Measurements from ENCODE around the gene SNX6. TPM values are rescaled to one million over a fixed set of nuclear protein-coding genes. Genes with fewer than 3 reads are reported as not detected.
"Not testable (repeated sequence)": the region's sequence is repeated elsewhere in the genome, so short reads cannot be mapped to it uniquely, and the experiment has no call there.

SNX6 gene
- total RNA-seq, 1 donor from 2014 or later = 365 TPM

DNA sequence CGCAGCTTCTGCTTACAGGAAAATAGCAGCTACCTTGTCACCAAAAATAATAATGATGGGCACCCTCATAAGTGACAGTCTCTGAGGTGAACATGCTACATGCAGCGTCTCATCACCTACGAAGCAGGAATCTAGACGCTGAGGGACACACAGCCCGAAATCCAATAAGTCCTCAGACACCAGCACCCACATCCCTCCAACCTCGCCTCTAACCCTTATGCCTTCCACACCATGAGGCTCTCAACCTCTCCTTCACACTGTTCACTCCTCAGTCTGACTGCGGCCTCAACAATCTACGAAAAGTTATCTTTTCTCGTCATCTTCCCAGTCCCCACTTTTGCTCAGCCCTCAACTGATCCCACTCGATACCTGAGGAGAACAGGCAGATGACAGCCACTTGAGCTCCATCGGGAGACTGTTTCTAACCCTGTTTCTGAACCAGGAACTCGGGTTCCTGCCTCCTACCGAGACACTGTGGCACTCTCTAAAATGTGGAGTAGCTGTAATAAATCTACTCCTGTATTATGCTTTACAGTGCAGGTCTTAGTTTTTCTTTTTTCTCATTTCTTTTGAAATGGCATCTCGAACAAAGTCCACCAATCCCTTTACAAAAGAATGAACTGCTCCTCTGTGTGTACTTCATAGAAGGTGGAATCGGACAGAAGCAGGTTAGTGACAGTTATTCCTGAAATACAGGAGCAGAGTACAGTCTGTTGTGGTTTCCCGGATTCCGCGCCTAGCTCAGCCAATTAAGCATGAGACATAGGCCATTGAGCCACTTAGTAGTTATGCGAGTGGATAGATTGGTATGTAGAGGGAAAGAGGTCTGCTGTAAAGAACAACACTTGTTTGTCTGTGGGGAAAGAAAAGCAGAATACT is 89.5 kb downstream of the SNX6 start:
- H3K27ac Mint-ChIP-seq = peak overlapping the region; percentile 97
- not testable (repeated sequence) for H3K9me3 Mint-ChIP-seq; H3K27me3 ChIP-seq; H3K9me3 ChIP-seq (ENCODE audit: low read depth); DNase-seq (ENCODE audit: low spot score); H3K27me3 Mint-ChIP-seq (ENCODE audit: insufficient read depth, low read depth); H2AFZ ChIP-seq (replicated peaks); H3K36me3 ChIP-seq; H3K27ac ChIP-seq; H3K9ac ChIP-seq; H4K20me1 ChIP-seq (ENCODE audit: low read depth); H3F3A ChIP-seq (ENCODE audit: low read depth); H3K36me3 Mint-ChIP-seq
- Histone ChIP-seq H3K79me2 (ENCODE audit: low read depth) (peaks cover 30% of the 10 kb centered on the region), H3K4me2 (peak overlapping the region; percentile 82), H3K4me3 (peak overlapping the region; percentile 75), H3K4me1 (peaks cover 11% of the 10 kb centered on the region)
- peaks cover 15% of the 10 kb centered on the region for H3K4me1 Mint-ChIP-seq
- H3K4me3 Mint-ChIP-seq = peak overlapping the region; percentile 100

DNA sequence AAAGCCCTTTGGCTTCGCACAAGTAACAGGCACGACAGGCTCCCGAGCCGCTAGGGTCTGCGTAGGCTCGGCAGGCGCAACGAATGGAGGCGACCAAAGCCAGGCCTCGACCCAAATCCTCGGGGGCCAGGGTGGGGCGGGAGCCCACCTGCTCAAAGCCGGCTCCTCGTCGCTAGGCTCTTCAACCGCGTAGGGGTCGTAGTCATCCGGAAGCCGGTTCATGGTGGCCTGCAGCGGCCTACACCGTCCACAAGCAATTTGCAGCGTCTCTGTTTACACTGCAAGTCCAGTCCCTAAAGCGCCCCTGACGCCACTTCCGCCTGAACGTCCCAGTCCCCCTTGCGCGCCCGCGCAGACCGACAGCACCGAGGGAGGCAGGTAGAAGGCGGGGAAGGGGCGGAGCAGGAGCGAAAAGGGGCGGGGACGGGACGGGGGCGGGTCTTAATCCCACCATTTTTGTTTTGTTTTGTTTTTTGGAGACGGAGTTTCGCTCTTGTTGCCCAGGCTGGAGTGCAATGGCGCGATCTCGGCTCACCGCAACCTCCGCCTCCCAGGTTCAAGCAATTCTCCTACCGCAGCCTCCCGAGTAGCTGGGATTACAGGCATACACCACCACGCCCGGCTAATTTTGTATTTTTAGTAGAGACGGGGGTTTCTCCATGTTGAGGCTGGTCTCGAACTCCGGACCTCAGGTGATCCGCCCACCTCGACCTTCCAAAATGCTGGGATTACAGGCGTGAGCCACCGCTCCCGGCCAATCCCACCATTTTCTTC is 90.4 kb downstream of the SNX6 start, which contains the start of gene EAPP:
Gene EAPP (minus strand): TSS at position 295 of the 774 bp plus-strand sequence. CDS start 73 bp downstream, at position 222.
- H3K4me3 Mint-ChIP-seq = peak within 1 kb of the TSS; percentile 100
- Histone ChIP-seq H3K9me3 (ENCODE audit: low read depth) (no peaks in the 10 kb centered on the region), H3K27me3 (no peaks in the 10 kb centered on the region), H4K20me1 (ENCODE audit: low read depth) (no peaks in the 10 kb centered on the region), H3F3A (ENCODE audit: low read depth) (peaks cover 9% of the 10 kb centered on the region), H2AFZ (replicated peaks) (peak within 1 kb of the TSS; percentile 61), H3K27ac (peak within 1 kb of the TSS; percentile 91), H3K9ac (peak within 1 kb of the TSS; percentile 84), H3K4me1 (peaks cover 11% of the 10 kb centered on the region), H3K36me3 (no peaks in the 10 kb centered on the region), H3K4me2 (peak within 1 kb of the TSS; percentile 82), H3K4me3 (peak within 1 kb of the TSS; percentile 75), H3K79me2 (ENCODE audit: low read depth) (peaks cover 30% of the 10 kb centered on the region)
- no peak for TF ChIP-seq EZH2 (IDR thresholded peaks at IDR 0.05)
- TF ChIP-seq, protein P1, sequence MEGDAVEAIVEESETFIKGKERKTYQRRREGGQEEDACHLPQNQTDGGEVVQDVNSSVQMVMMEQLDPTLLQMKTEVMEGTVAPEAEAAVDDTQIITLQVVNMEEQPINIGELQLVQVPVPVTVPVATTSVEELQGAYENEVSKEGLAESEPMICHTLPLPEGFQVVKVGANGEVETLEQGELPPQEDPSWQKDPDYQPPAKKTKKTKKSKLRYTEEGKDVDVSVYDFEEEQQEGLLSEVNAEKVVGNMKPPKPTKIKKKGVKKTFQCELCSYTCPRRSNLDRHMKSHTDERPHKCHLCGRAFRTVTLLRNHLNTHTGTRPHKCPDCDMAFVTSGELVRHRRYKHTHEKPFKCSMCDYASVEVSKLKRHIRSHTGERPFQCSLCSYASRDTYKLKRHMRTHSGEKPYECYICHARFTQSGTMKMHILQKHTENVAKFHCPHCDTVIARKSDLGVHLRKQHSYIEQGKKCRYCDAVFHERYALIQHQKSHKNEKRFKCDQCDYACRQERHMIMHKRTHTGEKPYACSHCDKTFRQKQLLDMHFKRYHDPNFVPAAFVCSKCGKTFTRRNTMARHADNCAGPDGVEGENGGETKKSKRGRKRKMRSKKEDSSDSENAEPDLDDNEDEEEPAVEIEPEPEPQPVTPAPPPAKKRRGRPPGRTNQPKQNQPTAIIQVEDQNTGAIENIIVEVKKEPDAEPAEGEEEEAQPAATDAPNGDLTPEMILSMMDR (IDR thresholded peaks at IDR 0.05) = no peak
- no peak for TF ChIP-seq EZH2phosphoT487 (IDR thresholded peaks at IDR 0.05)
- peaks cover 2% of the 10 kb centered on the region for H3K27me3 Mint-ChIP-seq (ENCODE audit: insufficient read depth, low read depth)
- peaks cover 2% of the 10 kb centered on the region for H3K36me3 Mint-ChIP-seq
- peaks cover 15% of the 10 kb centered on the region for H3K4me1 Mint-ChIP-seq
- H3K27ac Mint-ChIP-seq = peak within 1 kb of the TSS; percentile 99
- peak; percentile 98 for DNase-seq (ENCODE audit: low spot score)
- H3K9me3 Mint-ChIP-seq = no peaks in the 10 kb centered on the region

DNA sequence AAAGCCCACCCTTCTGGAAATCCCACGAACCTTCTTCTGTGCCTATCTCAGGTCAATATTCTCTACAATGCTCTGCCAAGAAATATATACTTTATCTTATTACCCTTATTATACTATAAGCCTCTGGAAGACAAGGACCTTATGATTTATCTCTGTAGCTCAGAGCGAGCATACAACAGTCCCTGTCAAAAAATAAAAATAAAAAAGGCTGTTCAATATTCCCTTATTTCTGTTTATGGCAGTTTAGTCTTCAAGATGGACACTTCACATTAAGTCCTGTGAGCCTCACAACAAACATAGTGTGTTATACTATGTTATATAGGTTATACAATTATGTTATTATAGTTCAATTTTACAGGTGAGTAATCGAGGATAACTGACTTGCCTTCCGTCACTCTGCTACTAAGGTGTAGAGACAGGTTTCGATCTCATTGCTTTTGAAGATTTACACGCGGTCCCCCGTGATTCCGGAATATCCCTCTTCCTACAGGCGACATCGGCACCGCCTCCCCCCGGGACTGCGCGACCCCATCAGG is 91.0 kb downstream of the SNX6 start:
- no peaks in the 10 kb centered on the region for H3K9me3 ChIP-seq (ENCODE audit: low read depth)
- H3K27me3 Mint-ChIP-seq (ENCODE audit: insufficient read depth, low read depth) = peaks cover 2% of the 10 kb centered on the region
- TF ChIP-seq EZH2 (IDR thresholded peaks at IDR 0.05) (no peak), EZH2phosphoT487 (IDR thresholded peaks at IDR 0.05) (no peak)
- TF ChIP-seq, protein P1 (IDR thresholded peaks at IDR 0.05) = no peak

DNA sequence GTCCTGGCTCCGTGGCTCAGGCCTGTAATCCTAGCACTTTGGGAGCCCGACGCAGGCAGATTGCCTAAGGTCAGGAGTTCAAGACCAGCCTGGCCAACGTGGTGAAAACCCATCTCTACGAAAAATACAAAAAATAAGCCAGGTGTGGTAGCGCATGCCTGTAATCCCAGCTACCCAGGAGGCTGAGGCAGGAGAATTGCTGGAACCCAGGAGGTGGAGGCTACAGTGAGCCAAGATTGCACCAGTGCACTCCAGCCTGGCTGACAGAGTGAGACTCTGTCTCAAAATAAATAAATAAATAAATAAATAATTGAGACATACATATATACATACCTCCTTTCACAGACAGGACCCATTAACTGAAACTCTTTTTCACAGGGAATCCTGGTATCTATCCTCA is 91.9 kb downstream of the SNX6 start:
- H3K27me3 Mint-ChIP-seq (ENCODE audit: insufficient read depth, low read depth); H2AFZ ChIP-seq (replicated peaks); H3K36me3 ChIP-seq; H3K27me3 ChIP-seq; H3F3A ChIP-seq (ENCODE audit: low read depth); H4K20me1 ChIP-seq (ENCODE audit: low read depth); H3K36me3 Mint-ChIP-seq; H3K9me3 Mint-ChIP-seq; H3K9me3 ChIP-seq (ENCODE audit: low read depth); H3K27ac ChIP-seq; DNase-seq (ENCODE audit: low spot score); H3K27ac Mint-ChIP-seq: not testable (repeated sequence)
- Mint-ChIP-seq H3K4me1 (peaks cover 15% of the 10 kb centered on the region), H3K4me3 (peak overlapping the region; percentile 100)
- peak overlapping the region; percentile 82 for H3K4me2 ChIP-seq
- H3K79me2 ChIP-seq (ENCODE audit: low read depth) = peaks cover 30% of the 10 kb centered on the region
- H3K4me3 ChIP-seq = peak overlapping the region; percentile 75
- peak overlapping the region; percentile 84 for H3K9ac ChIP-seq
- peaks cover 11% of the 10 kb centered on the region for H3K4me1 ChIP-seq

More for the DNA sequence above, 91.0 kb downstream of the SNX6 start:
- H3K27ac ChIP-seq = peak overlapping the region; percentile 91
- peak overlapping the region; percentile 61 for H2AFZ ChIP-seq (replicated peaks)
- no peaks in the 10 kb centered on the region for H3K27me3 ChIP-seq
- peak overlapping the region; percentile 82 for H3K4me2 ChIP-seq
- no peak for DNase-seq (ENCODE audit: low spot score)
- Mint-ChIP-seq H3K36me3 (peaks cover 3% of the 10 kb centered on the region), H3K27ac (peak overlapping the region; percentile 99), H3K9me3 (no peaks in the 10 kb centered on the region), H3K4me3 (peak overlapping the region; percentile 100), H3K4me1 (peaks cover 15% of the 10 kb centered on the region)
- H3K36me3 ChIP-seq = no peaks in the 10 kb centered on the region
- H4K20me1 ChIP-seq (ENCODE audit: low read depth) = no peaks in the 10 kb centered on the region
- H3K79me2 ChIP-seq (ENCODE audit: low read depth) = peaks cover 30% of the 10 kb centered on the region
- H3K9ac ChIP-seq = peak overlapping the region; percentile 84
- peak overlapping the region; percentile 75 for H3K4me3 ChIP-seq
- peaks cover 11% of the 10 kb centered on the region for H3K4me1 ChIP-seq
- peaks cover 9% of the 10 kb centered on the region for H3F3A ChIP-seq (ENCODE audit: low read depth)

Measured in neural progenitor cell (in vitro differentiated cells).